GM23338 (cell line): ENCODE measurements around the gene TNNC1. TPM values are rescaled to one million over a fixed set of nuclear protein-coding genes. Genes with fewer than 3 reads are reported as not detected.

Experiments used
- ATAC-seq: fragments of 200-7000 bp; cut with Tn5 transposase; 3 replicates; pipeline ENCODE4 v1.9.1; 2020
- DNase-seq: peaks from one replicate; pipeline ENCODE4 v3.0.0-alpha.2; 2015; ENCODE audit warnings: low spot score
- H2AFZ ChIP-seq: fragments of 200-600 bp; sonication (generic); 2 replicates; pipeline ENCODE4 v1.8.0; 2016; ENCODE audit warnings: antibody characterized with exemption, mild to moderate bottlenecking, moderate library complexity
- H3F3A ChIP-seq: fragments of 200-600 bp; sonication (generic); replicated peaks from 2 replicates; pipeline ENCODE4 v1.8.0; 2017; ENCODE audit warnings: antibody characterized with exemption, mixed run types, low read depth
- H3K27ac ChIP-seq: fragments of 200-600 bp; sonication (generic); 2 replicates; pipeline ENCODE4 v1.6.1; 2016; ENCODE audit warnings: low read depth
- H3K27me3 ChIP-seq: fragments of 200-600 bp; sonication (generic); 2 replicates; pipeline ENCODE4 v1.8.0; 2016; ENCODE audit warnings: mild to moderate bottlenecking, mixed run types, moderate library complexity; ENCODE audit not compliant: insufficient read depth
- H3K36me3 ChIP-seq: fragments of 200-600 bp; sonication (generic); 2 replicates; pipeline ENCODE4 v1.8.0; 2016; ENCODE audit warnings: mild to moderate bottlenecking; ENCODE audit not compliant: insufficient read depth
- H3K4me1 ChIP-seq: fragments of 200-600 bp; sonication (generic); 2 replicates; pipeline ENCODE4 v1.8.0; 2016; ENCODE audit warnings: mild to moderate bottlenecking, moderate library complexity; ENCODE audit not compliant: insufficient read depth
- H3K4me2 ChIP-seq: fragments of 200-600 bp; sonication (generic); 2 replicates; pipeline ENCODE4 v1.7.1; 2017; ENCODE audit warnings: mixed run types
- H3K4me3 ChIP-seq: fragments of 200-600 bp; sonication (generic); 2 replicates; pipeline ENCODE4 v1.6.1; 2016; ENCODE audit warnings: mixed run types
- H3K79me2 ChIP-seq: fragments of 200-600 bp; sonication (generic); replicated peaks from 2 replicates; pipeline ENCODE4 v1.8.0; 2017; ENCODE audit warnings: mild to moderate bottlenecking; ENCODE audit not compliant: insufficient read depth
- H3K9me2 ChIP-seq: fragments of 200-600 bp; sonication (generic); 2 replicates; pipeline ENCODE4 v1.8.0; 2017; ENCODE audit not compliant: insufficient read depth
- H4K20me1 ChIP-seq: fragments of 200-600 bp; sonication (generic); replicated peaks from 2 replicates; pipeline ENCODE4 v1.8.0; 2017; ENCODE audit warnings: mild to moderate bottlenecking; ENCODE audit not compliant: insufficient read depth
- H3K27ac Mint-ChIP-seq: 2 replicates; pipeline ENCODE4 v1.8.0; 2020; ENCODE audit warnings: inconsistent platforms, mild to moderate bottlenecking, moderate library complexity, mixed read lengths
- H3K27me3 Mint-ChIP-seq: 3 replicates; pipeline ENCODE4 v1.8.0; 2022; ENCODE audit warnings: low read depth, mild to moderate bottlenecking, moderate library complexity, mixed read lengths, inconsistent platforms; ENCODE audit not compliant: insufficient read depth, poor library complexity
- H3K36me3 Mint-ChIP-seq: 3 replicates; pipeline ENCODE4 v1.8.0; 2021; ENCODE audit warnings: low read depth, mild to moderate bottlenecking, inconsistent platforms, moderate library complexity, mixed read lengths
- H3K4me1 Mint-ChIP-seq: 3 replicates; pipeline ENCODE4 v1.8.0; 2020; ENCODE audit warnings: mild to moderate bottlenecking, inconsistent platforms, mixed read lengths
- H3K4me3 Mint-ChIP-seq: 3 replicates; pipeline ENCODE4 v1.8.0; 2021; ENCODE audit warnings: moderate library complexity, mild to moderate bottlenecking, inconsistent platforms, mixed read lengths
- H3K9me3 Mint-ChIP-seq: 3 replicates; pipeline ENCODE4 v1.8.0; 2020; ENCODE audit warnings: moderate library complexity, mild to moderate bottlenecking, inconsistent platforms, mixed read lengths
- CTCF ChIP-seq, 2 experiments: fragments of 200-600 bp in 1 of 2; sonication (generic) in 1 of 2; conservative IDR thresholded peaks; 2 replicates each; pipeline versions ENCODE4 v1.5.1 to v1.6.1; 2016 to 2017; ENCODE audit warnings: antibody characterized with exemption in 2 of 2, low read depth in 2 of 2, mild to moderate bottlenecking in 2 of 2, moderate library complexity in 1 of 2
- ETS1 ChIP-seq: IDR thresholded peaks from 2 replicates; pipeline ENCODE4 v1.6.1; 2016; ENCODE audit warnings: antibody characterized with exemption
- EZH2phosphoT487 ChIP-seq: fragments of 200-600 bp; sonication (generic); IDR thresholded peaks from one replicate; pipeline ENCODE4 v1.8.1; 2018; ENCODE audit warnings: antibody characterized with exemption; ENCODE audit not compliant: unreplicated experiment
- JUNB ChIP-seq: IDR thresholded peaks from one replicate; pipeline ENCODE4 v1.6.1; 2016; ENCODE audit warnings: antibody characterized with exemption; ENCODE audit not compliant: unreplicated experiment
- POLR2AphosphoS5 ChIP-seq: IDR thresholded peaks from 2 replicates; pipeline ENCODE4 v1.6.1; 2016; ENCODE audit warnings: antibody characterized with exemption, low read depth
- REST ChIP-seq: IDR thresholded peaks from one replicate; pipeline ENCODE4 v1.6.1; 2018; ENCODE audit warnings: antibody characterized with exemption; ENCODE audit not compliant: unreplicated experiment
- STAT1 ChIP-seq: IDR thresholded peaks from one replicate; pipeline ENCODE4 v1.6.1; 2016; ENCODE audit warnings: antibody characterized with exemption; ENCODE audit not compliant: unreplicated experiment
- ZNF462 ChIP-seq: fragments of 250-450 bp; sonication (Bioruptor Pico); IDR thresholded peaks from 2 replicates; pipeline ENCODE4 v1.5.0; 2020; ENCODE audit warnings: mild to moderate bottlenecking, moderate library complexity
- polyA plus RNA-seq: library from polyadenylated mRNA; unstranded; fragments of >200 nt; fragmentation: Nextera tagmentation; extraction: Ambion mirVana; gene quantifications from 2 replicates; pipeline ENCODE4 v1.2.1, GENCODE V29; 2016
- total RNA-seq: library from RNA; depleted of rRNA; stranded (reverse); fragments of >200 nt; shearing (Covaris generic); gene quantifications from 2 replicates; pipeline ENCODE4 v1.2.3, GENCODE V29; 2014

Gene TNNC1
- total and polyA plus RNA-seq, 2 experiments from 2014 or later, result 6.5 to 6.9 TPM

- TF ChIP-seq REST, result no peak
- no peak for TF ChIP-seq ETS1
- no peak for TF ChIP-seq EZH2phosphoT487
Measured at GRCh38 chr3:52422669-52423068, 31.2 kb downstream of the TNNC1 start (continued).

- no peaks in the 10 kb centered on the region for H3K36me3 ChIP-seq
- no peaks in the 10 kb centered on the region for H3K79me2 ChIP-seq
- H2AFZ ChIP-seq, result no peak overlapping the region
- Mint-ChIP-seq H3K27ac (no peak overlapping the region), H3K36me3 (no peaks in the 10 kb centered on the region), H3K4me3 (no peak overlapping the region), H3K9me3 (no peaks in the 10 kb centered on the region), H3K27me3 (peaks cover 4% of the 10 kb centered on the region), H3K4me1 (peaks cover 13% of the 10 kb centered on the region)
- H3K4me2 ChIP-seq, result no peak overlapping the region
- H3K4me3 ChIP-seq, result no peak overlapping the region
- H3F3A ChIP-seq, result no peaks in the 10 kb centered on the region
- 0 out of 2 replicates have a peak, but pooled peaks cover 5% of the 10 kb centered on the region for H4K20me1 ChIP-seq
- H3K27me3 ChIP-seq, result no peaks in the 10 kb centered on the region
- no peak overlapping the region for H3K27ac ChIP-seq
- peaks cover 6% of the 10 kb centered on the region; the same call in 1 of the 2 replicates for H3K4me1 ChIP-seq
- ATAC-seq (no peak), DNase-seq (no peak)
- H3K9me2 ChIP-seq, result no peaks in the 10 kb centered on the region
- no peak for TF ChIP-seq CTCF (conservative IDR thresholded peaks at IDR 0.05; ENCODE audit: low read depth in 2 of 2)
- no peak for TF ChIP-seq EZH2phosphoT487
- TF ChIP-seq JUNB, result no peak
Measured at GRCh38 chr3:52420388-52420787, 33.5 kb downstream of the TNNC1 start.

DNA sequence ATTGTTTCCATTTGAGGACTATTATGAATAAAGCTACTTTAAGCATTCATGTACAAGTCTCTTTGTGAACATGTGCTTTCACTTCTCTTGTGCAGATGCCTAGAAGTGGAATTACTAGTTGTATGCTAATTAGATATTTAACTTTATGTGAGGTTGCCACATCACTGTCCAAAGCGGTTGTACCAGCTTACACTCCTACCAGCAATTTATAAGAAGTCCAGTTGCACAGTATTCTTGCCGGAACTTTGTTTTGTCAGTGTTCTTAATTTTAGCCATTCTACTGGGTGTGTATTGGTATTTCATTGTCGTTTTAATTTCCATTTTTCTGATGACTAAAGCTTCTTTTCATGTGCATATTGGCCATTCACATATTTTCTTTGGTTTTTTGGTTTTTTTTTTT, 38.0 kb downstream of the TNNC1 start:
- peaks cover 6% of the 10 kb centered on the region for H3K27me3 Mint-ChIP-seq
- H3K4me1 ChIP-seq, result peaks cover 8% of the 10 kb centered on the region; the same call in 1 of the 2 replicates
- ATAC-seq, result no peak
- no peak for TF ChIP-seq ZNF462 (CRISPR knock-in tag)
- no peak for TF ChIP-seq STAT1
- no peak for TF ChIP-seq POLR2AphosphoS5

More for the DNA sequence above, 38.0 kb downstream of the TNNC1 start:
- Histone ChIP-seq H3K27me3 (no peaks in the 10 kb centered on the region), H4K20me1 (0 out of 2 replicates have a peak, but pooled peaks cover 5% of the 10 kb centered on the region), H3K79me2 (no peaks in the 10 kb centered on the region), H3K27ac (no peak overlapping the region), H3F3A (peaks cover 8% of the 10 kb centered on the region), H3K4me3 (no peak overlapping the region), H3K36me3 (no peaks in the 10 kb centered on the region), H3K4me2 (no peak overlapping the region), H2AFZ (no peak overlapping the region), H3K9me2 (no peaks in the 10 kb centered on the region)
- DNase-seq, result no peak
- no peak overlapping the region for H3K27ac Mint-ChIP-seq
- H3K9me3 Mint-ChIP-seq, result no peaks in the 10 kb centered on the region
- H3K36me3 Mint-ChIP-seq, result no peaks in the 10 kb centered on the region
- peaks cover 8% of the 10 kb centered on the region; the same call in 2 of the 3 replicates for H3K4me1 Mint-ChIP-seq
- H3K4me3 Mint-ChIP-seq, result no peak overlapping the region
